Measurements from ENCODE around the gene FMN1.
A peak's percentile ranks its signal among the peaks of the same experiment; 100 is the strongest.

FMN1 gene

DNA sequence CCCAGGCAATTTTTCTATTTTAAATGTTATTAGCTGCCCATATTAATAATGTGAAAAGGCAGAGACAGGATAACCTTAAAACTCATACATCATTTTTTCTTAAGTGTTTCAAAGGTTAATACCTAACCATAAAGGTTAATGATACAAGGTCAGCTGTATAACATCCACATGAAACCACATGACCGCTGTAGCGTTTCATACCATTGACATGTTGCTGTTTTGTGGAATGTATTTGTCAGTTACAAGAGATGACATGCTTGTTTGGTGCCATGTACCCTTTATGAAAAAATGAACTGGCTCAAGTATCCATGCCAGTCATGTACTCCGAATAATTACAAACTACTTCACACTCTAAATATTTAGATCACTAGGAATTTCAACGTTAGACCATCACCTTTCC is 207.4 kb downstream of the FMN1 start:
- no peak for DNase-seq
- Histone ChIP-seq H3K27me3 (replicated peaks) (no peaks in the 10 kb centered on the region), H3K27ac (no peak overlapping the region), H3K4me3 (ENCODE audit: low read depth, low read length) (no peak overlapping the region), H3K36me3 (replicated peaks) (no peaks in the 10 kb centered on the region)
- in situ Hi-C loops (cut with HindIII; ENCODE audit: low pct_ligation_motif_present, low sequenced_read_pairs), result no loop called here
- TF ChIP-seq, protein P1, sequence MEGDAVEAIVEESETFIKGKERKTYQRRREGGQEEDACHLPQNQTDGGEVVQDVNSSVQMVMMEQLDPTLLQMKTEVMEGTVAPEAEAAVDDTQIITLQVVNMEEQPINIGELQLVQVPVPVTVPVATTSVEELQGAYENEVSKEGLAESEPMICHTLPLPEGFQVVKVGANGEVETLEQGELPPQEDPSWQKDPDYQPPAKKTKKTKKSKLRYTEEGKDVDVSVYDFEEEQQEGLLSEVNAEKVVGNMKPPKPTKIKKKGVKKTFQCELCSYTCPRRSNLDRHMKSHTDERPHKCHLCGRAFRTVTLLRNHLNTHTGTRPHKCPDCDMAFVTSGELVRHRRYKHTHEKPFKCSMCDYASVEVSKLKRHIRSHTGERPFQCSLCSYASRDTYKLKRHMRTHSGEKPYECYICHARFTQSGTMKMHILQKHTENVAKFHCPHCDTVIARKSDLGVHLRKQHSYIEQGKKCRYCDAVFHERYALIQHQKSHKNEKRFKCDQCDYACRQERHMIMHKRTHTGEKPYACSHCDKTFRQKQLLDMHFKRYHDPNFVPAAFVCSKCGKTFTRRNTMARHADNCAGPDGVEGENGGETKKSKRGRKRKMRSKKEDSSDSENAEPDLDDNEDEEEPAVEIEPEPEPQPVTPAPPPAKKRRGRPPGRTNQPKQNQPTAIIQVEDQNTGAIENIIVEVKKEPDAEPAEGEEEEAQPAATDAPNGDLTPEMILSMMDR (IDR thresholded peaks at IDR 0.05; ENCODE audit: low read depth, low read length, missing control alignments), result no peak

DNA sequence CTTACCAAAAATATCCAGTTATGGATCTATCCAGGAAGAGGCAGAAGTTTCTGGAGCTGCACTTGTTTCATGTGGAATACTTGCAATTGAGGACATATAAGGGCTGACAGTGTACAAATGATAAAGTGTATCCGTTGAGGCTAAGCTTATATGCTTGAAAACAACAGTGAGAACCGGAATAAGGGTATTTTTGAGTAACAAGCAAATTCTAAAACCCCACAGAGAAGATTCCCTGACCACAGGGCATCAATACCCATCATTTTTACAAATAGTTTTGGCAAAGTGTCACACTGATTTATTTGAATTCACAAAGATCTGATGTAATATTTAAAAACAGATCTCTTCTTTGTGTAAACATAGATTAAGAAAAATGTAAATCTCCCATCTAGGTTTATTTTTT is 208.4 kb downstream of the FMN1 start:
- Histone ChIP-seq H3K4me3 (ENCODE audit: low read depth, low read length) (no peak overlapping the region), H3K27ac (no peak overlapping the region), H3K27me3 (replicated peaks) (no peaks in the 10 kb centered on the region), H3K36me3 (replicated peaks) (no peaks in the 10 kb centered on the region)
- TF ChIP-seq, protein P1 (IDR thresholded peaks at IDR 0.05; ENCODE audit: low read depth, low read length, missing control alignments), result no peak
- in situ Hi-C loops (cut with HindIII; ENCODE audit: low pct_ligation_motif_present, low sequenced_read_pairs), result no loop called here
- no peak for DNase-seq

GRCh38 chr15:32983679-32984078 is 210.8 kb downstream of the FMN1 start:
- TF ChIP-seq, protein P1 (IDR thresholded peaks at IDR 0.05; ENCODE audit: low read depth, low read length, missing control alignments), result no peak

GRCh38 chr15:32982001-32982400 is 212.5 kb downstream of the FMN1 start:
- DNase-seq, result no peak
- Histone ChIP-seq H3K27ac (no peak overlapping the region), H3K36me3 (replicated peaks) (no peaks in the 10 kb centered on the region), H3K27me3 (replicated peaks) (no peaks in the 10 kb centered on the region), H3K4me3 (ENCODE audit: low read depth, low read length) (no peak overlapping the region)
- in situ Hi-C loops (cut with HindIII; ENCODE audit: low pct_ligation_motif_present, low sequenced_read_pairs), result no loop called here
- TF ChIP-seq, protein P1 (IDR thresholded peaks at IDR 0.05; ENCODE audit: low read depth, low read length, missing control alignments), result no peak

More at GRCh38 chr15:32983679-32984078, 210.8 kb downstream of the FMN1 start:
- Histone ChIP-seq H3K4me3 (ENCODE audit: low read depth, low read length) (no peak overlapping the region), H3K27me3 (replicated peaks) (no peaks in the 10 kb centered on the region), H3K27ac (no peak overlapping the region), H3K36me3 (replicated peaks) (no peaks in the 10 kb centered on the region)
- DNase-seq, result no peak
- in situ Hi-C loops (cut with HindIII; ENCODE audit: low pct_ligation_motif_present, low sequenced_read_pairs), result no loop called here

- Histone ChIP-seq H3K4me3 (ENCODE audit: low read depth, low read length) (no peak overlapping the region), H3K27me3 (replicated peaks) (no peaks in the 10 kb centered on the region), H3K27ac (no peak overlapping the region), H3K36me3 (replicated peaks) (no peaks in the 10 kb centered on the region)
- in situ Hi-C loops (cut with HindIII; ENCODE audit: low pct_ligation_motif_present, low sequenced_read_pairs), result no loop called here
- TF ChIP-seq, protein P1 (IDR thresholded peaks at IDR 0.05; ENCODE audit: low read depth, low read length, missing control alignments), result no peak
- no peak for DNase-seq
These were observed 213.0 kb downstream of the FMN1 start for GRCh38 chr15:32981536-32981935.

DNA sequence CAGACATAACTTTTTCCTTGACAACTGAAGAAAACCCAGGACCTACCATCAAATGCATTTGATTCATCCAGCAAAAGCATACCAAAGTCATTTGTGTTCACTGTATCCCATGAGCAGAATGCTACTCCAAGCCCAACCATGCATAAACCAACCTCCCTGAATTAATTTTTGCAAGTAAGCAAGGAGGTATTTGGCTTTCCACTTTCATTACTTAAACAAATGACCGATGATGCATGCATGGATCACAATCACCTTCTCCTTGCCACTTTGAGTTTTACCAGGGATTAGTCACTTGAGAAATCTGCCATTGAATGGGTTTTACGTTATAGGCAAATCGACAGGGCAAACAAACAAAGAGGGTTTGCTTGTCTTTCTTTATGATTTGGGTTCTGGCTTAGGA is 214.8 kb downstream of the FMN1 start:
- H3K27ac ChIP-seq, result peak overlapping the region; percentile 73
- TF ChIP-seq, protein P1 (IDR thresholded peaks at IDR 0.05; ENCODE audit: low read depth, low read length, missing control alignments), result no peak
- no peak overlapping the region for H3K4me3 ChIP-seq (ENCODE audit: low read depth, low read length)
- peak; percentile 76 for DNase-seq
- H3K27me3 ChIP-seq (replicated peaks), result no peaks in the 10 kb centered on the region
- no peaks in the 10 kb centered on the region for H3K36me3 ChIP-seq (replicated peaks)
- in situ Hi-C loops (cut with HindIII; ENCODE audit: low pct_ligation_motif_present, low sequenced_read_pairs), result no loop called here

Data from brain microvascular endothelial cell (primary cell).